Stimulated activated naive CD8-positive, alpha-beta T cell treated with anti-CD3 and anti-CD28 coated beads, Interleukin-15, Interleukin-2, amounts not matched to agents 100 U/mL and 50 U/mL, for 24 hours (primary cell): Measurements from ENCODE around the gene LRRC52.

Experiments used
- ATAC-seq: fragments of 150-1000 bp; cut with Tn5 transposase; one replicate; pipeline ENCODE4 v1.10.0; 2021
- DNase-seq: peaks from one replicate; pipeline ENCODE4 v3.0.0; 2021

Gene LRRC52

DNA sequence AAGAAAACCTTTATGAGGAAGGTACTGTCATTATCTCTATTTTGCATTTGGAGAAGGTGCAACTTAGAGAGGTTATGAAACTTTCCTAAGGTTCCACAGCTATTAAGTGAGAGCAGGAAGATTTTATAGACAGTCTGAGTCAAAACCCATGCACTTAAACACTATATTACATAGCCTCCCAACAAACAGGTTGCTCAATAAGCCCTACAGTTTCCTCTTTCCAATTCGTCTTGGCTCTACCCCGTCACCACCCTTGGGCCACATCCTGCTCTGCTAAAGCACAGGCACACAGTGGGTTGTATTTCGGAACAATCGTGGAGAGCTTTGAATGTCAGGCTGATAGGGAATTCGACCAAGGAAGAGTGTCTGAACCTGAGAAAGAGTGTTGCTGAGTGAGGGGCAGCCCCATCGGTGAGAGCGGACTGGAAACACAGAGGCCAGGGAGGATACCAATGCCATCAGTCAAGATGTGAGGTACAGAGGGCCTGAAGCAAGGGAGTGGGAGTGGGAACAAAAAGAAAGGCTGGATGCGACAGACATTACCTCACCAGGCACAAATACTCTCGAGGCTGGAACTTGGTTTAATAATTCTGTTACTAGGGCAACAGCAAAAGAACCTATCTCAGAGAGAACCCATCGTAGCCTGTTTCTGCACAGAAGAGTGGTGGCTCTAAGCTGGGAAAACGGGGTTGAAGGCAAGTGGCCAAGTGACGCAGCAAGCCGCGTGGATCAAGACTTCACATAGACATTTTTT lies 6.3 kb upstream of the LRRC52 start:
- DNase-seq = no peak
- no peak for ATAC-seq

DNA sequence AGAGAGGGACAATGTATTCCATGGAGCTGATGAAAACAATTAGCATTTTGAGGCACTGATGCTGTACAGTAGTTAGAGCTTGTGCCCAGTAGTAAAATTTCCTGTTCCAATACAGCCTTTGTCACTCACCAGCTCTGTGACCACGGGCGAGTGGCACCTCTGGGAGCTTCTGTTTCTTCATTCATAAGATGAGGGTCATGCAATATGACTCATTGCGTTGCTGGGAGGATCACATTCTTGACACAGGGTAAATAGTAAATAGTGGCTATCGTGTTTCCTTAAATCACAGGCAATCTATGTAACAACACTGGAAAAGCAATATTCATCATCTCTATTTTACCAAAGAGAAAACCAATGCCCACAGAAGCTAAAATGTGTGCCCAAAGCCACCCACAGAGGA lies 4.5 kb upstream of the LRRC52 start:
- DNase-seq = no peak
- no peak for ATAC-seq

DNA sequence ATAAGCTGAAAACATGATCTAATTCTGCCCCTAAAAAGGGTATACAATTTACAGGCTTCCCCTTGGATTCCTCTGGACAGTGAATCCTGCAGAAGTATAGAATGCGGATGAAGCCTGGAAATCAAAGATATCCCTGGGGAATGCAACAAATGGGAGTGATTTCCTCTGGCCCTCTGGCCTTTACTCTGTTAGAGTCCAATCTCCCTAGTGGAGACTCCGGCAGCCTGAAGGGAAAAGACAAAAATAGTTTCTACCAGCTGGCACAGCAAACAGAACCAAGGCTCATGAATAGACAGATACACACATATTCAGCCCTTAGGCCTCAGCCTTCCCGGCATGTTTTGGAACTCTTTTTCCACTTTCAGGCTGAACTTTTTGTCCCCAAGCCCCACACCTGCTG lies 3.9 kb upstream of the LRRC52 start:
- ATAC-seq = no peak
- DNase-seq = no peak

GRCh38 chr1:165542015-165542631 lies 1.7 kb upstream of the LRRC52 start:
- ATAC-seq (no peak), DNase-seq (no peak)

DNA sequence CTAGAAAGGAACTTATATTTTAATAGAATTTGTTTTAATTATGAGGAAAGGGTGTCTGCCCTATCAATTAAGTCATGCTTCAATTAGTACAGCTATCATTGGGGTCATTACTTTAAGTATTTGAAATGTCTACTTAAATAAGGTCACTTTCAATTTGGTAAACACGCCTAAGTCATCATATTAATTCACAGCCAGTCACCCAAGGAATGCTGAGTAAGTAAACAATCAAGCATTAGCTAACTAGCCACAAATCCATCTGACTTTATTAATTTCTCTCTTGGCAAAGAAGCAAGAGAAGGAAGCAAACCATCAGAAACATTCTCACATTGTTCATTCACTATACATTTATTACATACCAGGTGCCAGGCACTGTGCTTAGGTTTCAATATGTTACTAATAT lies 1.2 kb upstream of the LRRC52 start:
- DNase-seq (no peak), ATAC-seq (no peak)

- DNase-seq (no peak), ATAC-seq (no peak)
These were observed 1.2 kb downstream of the LRRC52 start for GRCh38 chr1:165544996-165545395.

DNA sequence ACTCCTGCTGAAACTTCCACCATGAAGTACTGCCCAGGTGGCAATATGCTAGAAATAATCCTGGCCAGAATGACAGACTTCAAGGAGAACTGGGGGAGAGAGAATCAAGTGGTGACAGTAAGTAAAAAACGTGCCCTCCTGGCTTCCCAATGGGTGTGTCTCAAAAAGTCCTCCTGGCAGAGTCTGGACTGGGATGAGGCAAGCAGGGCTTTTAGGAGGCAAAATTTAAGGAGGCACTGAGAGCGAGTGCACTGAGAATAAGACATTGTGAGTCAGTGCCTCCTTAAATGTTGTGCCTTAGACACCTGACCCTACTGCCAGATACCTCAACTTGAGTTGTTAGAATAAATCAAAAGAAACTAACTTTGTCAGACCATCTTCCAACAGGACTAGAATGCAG lies 2.2 kb downstream of the LRRC52 start:
- no peak for ATAC-seq
- DNase-seq = no peak

DNA sequence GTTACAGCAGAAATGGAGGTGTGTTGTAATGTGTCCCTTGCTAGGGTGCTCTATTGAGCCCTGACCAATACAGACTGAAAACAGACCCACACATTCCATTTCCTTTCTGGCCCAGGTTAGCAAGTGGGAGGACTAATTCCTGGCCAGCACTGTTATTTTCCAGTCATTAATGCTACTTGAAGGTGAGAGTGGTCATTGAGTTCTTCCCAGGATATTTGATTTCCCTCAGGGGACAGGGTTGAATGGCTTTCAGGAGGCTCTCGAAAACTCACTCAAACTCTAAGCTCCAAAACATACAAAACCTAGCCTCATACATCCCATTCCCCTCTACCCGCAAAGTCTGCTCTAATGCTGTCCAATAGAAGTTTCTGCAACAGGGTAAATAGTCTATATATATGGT lies 6.2 kb downstream of the LRRC52 start:
- ATAC-seq = no peak
- DNase-seq = no peak

DNA sequence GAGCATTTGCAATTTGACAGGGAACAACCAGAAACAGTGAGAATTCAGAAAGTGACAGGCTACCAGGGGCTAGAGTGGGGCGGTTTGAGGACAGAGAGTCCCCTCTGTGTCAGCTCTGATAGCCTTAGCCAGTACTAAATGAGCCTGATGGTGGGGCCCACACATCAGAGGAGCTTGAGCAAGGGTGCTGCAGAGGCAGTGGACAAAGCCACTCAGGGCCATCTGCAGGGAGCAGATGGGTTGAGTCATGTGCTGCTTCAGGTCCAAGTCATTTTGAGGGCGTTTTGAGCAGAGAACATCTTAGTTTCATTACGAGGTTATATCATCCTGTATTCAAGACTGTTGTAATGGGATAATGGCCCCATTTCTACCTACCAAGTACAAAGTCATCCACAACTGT lies 7.7 kb downstream of the LRRC52 start:
- DNase-seq (no peak), ATAC-seq (no peak)

GRCh38 chr1:165560883-165561656 lies 17.3 kb downstream of the LRRC52 start:
- no peak for ATAC-seq
- no peak for DNase-seq

DNA sequence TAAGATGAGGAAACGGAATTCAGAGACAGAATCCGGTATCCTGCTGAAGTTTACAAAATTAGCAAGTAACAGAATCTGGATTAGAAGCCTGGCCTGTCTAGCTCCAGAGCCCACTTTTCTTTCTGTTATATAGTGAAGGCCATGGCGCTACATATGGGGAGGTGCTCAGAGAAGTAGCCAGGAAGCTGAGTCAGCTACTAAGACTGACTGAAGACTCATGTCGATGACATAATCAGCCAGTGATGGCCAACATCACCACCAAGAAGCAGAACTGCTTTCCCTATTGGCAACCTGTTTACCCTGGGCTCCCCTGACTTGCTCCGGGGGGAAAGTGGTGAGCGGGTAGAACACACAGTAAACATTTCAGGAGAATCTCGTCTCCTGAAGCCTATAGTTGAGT lies 18.8 kb downstream of the LRRC52 start:
- ATAC-seq (no peak), DNase-seq (no peak)

- no peak for DNase-seq
- no peak for ATAC-seq
These were observed 19.8 kb downstream of the LRRC52 start for GRCh38 chr1:165563551-165563950.

DNA sequence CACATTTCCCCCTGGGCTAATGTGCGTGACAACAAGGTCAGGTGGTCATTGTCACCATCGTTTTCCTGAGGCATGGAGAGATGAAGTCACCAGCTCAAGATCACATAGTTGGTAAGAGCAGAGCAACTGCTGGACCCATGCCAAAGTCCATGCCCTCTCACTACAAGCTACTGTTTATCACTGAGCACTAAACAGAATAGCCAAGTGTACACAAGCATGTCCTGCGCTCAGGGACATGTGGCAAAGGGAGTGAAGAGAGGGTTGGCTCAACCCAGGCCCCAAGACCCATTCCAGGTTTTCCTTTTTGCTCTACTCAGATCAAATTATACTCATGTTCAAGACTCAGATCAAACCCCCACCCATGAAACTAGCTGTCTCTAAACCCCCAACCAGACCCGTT lies 20.8 kb downstream of the LRRC52 start:
- DNase-seq = no peak
- no peak for ATAC-seq

GRCh38 chr1:165565751-165566490 lies 22.1 kb downstream of the LRRC52 start:
- ATAC-seq (no peak), DNase-seq (no peak)

- ATAC-seq (no peak), DNase-seq (no peak)
These were observed 26.3 kb downstream of the LRRC52 start for GRCh38 chr1:165570078-165570477.

DNA sequence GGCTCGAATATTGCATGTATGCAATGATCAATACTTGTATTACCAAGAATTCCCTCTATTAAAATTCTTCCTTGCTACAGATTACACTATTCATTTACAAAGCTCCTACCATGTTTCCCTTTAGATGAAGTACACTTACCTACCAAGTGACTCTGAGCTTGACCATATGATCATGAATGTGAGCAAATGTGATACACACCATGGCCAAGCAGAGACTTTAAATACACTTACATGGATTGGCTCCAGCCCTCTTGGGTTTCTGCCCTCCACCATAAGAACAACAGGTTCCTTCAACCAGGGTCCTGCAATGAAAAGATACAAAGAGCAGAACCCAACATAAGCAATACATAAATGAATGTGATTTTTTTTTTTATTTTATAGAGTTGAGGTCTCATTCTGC lies 30.0 kb downstream of the LRRC52 start:
- DNase-seq (no peak), ATAC-seq (no peak)

DNA sequence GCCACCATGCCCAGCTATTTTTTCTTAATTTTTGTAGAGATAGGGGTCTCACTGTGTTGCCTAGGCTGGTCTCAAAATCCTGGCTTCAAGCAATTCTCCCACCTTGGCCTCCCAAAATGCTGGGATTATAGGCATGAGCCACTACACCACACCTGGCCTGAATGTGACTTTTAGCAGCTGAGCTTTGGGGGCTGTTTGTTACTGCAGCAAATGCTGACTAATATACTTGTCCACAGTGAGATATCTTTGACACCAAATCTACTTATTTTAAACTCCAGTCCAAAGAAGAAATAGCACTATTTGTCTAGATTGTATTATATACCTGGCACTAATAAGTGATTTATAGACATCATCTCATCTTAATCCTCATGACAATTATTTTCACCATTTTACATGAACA lies 30.5 kb downstream of the LRRC52 start:
- ATAC-seq (no peak), DNase-seq (no peak)

DNA sequence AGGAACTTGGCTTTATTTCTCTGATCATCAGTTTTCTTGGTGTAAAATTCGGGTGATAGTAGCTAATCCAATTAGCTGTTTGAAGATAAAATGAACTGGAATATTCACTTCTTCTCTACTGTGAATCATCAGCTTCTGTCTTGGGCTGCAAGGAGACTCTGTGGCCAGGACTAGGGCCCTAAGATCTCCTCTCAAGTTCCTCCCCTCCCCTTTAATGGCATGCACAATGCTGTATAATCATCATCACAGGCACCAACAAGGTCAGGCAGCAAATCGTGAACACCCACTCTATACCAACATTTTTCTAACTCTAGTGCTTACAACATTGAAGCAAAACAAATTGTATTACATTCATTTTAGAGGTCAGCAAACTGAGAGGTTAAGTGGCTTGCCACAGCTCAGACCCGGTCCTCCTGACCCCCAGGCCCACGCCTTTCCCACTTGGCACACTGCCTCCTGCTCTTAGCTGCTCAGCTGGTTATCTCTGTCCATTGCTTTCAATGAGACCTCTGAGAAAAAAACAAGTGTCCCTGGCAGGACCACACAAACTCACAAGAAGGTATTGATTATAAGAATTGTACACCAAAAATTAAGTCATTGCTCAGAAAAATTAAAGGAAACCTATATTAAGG lies 31.8 kb downstream of the LRRC52 start:
- ATAC-seq (no peak), DNase-seq (no peak)

- DNase-seq (no peak), ATAC-seq (no peak)
These were observed 32.7 kb downstream of the LRRC52 start for GRCh38 chr1:165576536-165576935.

DNA sequence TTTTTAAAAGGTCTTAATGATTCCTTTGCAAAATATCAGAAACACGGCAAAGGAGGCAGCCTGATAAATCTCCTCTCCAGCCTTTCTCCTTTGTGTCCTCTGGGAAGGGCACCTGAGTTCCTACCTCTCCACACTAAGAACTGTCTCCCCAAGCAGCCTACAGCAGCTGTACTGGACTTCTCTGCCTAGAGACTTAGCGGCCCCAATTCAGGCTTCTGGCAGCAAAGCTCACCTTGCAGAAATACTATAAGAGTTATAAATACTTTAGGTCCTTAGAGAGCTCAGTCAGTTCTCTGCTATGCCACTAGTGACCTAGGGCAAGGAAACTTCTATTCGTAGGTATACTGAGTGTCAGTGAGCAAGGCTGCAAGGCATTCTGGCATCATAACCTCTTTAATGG lies 33.9 kb downstream of the LRRC52 start:
- DNase-seq (no peak), ATAC-seq (no peak)

DNA sequence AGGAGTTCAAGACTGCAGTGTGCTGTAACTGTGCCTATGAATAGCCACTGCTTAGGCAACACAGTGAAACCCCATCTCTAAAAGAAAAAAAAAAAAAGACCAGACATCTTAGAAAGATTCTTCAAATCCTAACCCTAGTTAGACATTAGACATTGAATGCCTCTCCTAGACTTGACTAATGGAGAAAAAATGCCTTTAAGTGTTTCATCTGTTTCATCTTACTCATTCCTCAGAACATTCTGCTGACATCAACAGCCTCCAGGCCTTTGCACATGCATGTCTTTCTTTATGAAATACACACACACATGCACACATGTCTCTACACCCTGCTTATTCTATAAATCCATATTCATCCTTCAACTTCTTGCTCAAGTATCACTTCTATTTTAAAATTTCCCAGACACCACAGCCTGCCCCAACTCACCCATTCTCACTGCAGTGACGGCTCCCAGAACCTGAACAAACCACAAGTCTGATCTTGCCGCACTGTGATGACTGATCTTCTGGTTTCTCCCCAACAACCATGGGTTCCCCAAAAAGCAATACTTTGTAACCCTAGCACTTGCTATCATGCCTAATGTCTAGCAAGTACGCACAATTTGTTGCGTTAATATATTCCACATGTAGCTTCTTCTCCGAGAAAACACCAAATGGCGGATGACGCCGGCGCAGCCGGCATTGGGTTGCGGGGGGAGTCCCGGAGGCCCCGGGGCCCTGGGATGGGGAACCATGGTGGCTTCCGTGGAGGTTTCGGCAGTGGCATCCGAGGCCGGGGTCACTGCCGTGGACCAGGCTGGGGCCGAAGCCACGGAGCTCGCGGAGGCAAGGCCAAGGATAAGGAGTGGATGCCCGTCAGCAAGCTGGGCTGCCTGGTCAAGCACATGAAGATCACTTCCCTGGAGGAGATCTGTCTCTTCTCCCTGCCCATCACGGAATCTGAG lies 37.4 kb downstream of the LRRC52 start:
- no peak for DNase-seq

More for the DNA sequence above, 37.4 kb downstream of the LRRC52 start:
- ATAC-seq = no peak
